HEK293 (cell line): ENCODE measurements around the gene PPARA.

Experiments used
- CTCF ChIP-seq: fragments of 450-650 bp; formaldehyde crosslinking; IDR thresholded peaks from 2 replicates; pipeline ENCODE4 v1.5.1; 2016; ENCODE audit warnings: missing biosample characterization, missing genetic modification characterization
- MYNN ChIP-seq: fragments of 450-650 bp; formaldehyde crosslinking; IDR thresholded peaks from 2 replicates; pipeline ENCODE4 v1.5.1; 2016; ENCODE audit warnings: missing biosample characterization, missing genetic modification characterization, borderline replicate concordance
- ZBTB1 ChIP-seq: fragments of 450-650 bp; formaldehyde crosslinking; IDR thresholded peaks from 2 replicates; pipeline ENCODE4 v1.5.1; 2016; ENCODE audit warnings: missing biosample characterization, missing genetic modification characterization
- ZNF114 ChIP-seq: fragments of 450-650 bp; formaldehyde crosslinking; IDR thresholded peaks from 2 replicates; pipeline ENCODE4 v1.5.0; 2017; ENCODE audit warnings: missing biosample characterization, missing genetic modification characterization
- ZNF549 ChIP-seq: fragments of 450-650 bp; IDR thresholded peaks from 2 replicates; pipeline ENCODE4 v1.5.1; 2018; ENCODE audit warnings: missing biosample characterization, missing genetic modification characterization, mild to moderate bottlenecking, inconsistent platforms, moderate library complexity
- ZNF792 ChIP-seq: fragments of 450-650 bp; formaldehyde crosslinking; IDR thresholded peaks from 2 replicates; pipeline ENCODE4 v1.5.1; 2016; ENCODE audit warnings: missing biosample characterization, missing genetic modification characterization
- ZNF837 ChIP-seq: fragments of 450-650 bp; formaldehyde crosslinking; IDR thresholded peaks from 2 replicates; pipeline ENCODE4 v1.5.1; 2016; ENCODE audit warnings: missing biosample characterization, missing genetic modification characterization
- ZSCAN18 ChIP-seq: fragments of 450-650 bp; formaldehyde crosslinking; IDR thresholded peaks from 2 replicates; pipeline ENCODE4 v1.5.1; 2016; ENCODE audit warnings: missing biosample characterization, missing genetic modification characterization
- TF ChIP-seq, protein P1 (sequence below): fragments of 450-650 bp; formaldehyde crosslinking; IDR thresholded peaks from 2 replicates; pipeline ENCODE4 v1.5.1; 2016; ENCODE audit warnings: missing biosample characterization, missing genetic modification characterization

DNA sequence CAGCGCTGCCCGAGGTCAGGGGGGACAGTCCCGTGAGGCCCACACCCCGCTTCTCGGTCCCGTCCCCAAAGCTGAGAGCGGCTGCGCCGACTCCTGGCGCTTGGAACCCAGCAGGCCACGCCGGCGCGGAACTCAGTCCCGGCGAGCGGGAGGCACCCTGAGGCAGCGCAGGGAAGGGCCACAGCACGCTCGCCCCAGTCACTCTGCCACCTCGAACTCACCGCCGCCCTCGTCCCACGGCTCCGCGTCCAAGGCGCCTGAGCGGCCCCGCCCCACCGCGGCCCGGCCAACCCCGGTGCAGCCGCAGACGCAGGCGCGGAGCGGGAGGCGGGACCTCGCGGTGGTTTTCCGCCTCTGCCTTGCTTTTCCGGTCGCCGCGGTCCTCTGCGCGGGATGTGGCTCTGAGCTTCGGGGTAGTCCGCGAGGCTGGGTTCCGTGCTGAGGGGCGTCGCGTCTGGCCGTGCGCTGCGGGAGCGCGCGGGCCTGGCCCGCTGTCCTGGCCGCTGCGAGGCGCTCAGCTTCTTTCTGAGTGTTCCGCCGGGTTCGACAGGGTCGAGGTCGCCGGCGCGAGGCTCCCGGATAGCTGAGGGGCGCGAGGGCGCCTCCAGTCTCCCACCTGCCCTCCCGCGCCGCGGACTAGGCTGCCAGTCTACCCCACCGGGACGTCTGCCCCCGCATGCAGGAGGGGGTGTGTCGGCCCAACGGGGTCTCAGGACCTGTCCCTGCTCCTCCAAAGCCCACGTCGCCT is 99.9 kb downstream of the PPARA start, which contains the start of gene CDPF1:
- TF ChIP-seq, protein P1, sequence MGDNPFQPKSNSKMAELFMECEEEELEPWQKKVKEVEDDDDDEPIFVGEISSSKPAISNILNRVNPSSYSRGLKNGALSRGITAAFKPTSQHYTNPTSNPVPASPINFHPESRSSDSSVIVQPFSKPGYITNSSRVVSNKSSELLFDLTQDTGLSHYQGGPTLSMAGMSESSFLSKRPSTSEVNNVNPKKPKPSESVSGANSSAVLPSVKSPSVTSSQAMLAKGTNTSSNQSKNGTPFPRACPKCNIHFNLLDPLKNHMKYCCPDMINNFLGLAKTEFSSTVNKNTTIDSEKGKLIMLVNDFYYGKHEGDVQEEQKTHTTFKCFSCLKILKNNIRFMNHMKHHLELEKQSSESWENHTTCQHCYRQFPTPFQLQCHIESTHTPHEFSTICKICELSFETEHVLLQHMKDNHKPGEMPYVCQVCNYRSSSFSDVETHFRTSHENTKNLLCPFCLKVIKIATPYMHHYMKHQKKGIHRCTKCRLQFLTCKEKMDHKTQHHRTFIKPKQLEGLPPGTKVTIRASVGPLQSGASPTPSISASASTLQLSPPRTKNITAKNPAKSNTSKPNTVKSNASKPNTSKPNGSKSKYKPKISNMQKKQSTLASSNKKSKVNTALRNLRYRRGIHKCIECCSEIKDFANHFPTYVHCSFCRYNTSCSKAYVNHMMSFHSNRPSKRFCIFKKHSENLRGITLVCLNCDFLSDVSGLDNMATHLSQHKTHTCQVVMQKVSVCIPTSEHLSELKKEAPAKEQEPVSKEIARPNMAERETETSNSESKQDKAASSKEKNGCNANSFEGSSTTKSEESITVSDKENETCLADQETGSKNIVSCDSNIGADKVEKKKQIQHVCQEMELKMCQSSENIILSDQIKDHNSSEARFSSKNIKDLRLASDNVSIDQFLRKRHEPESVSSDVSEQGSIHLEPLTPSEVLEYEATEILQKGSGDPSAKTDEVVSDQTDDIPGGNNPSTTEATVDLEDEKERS (tag by site-specific recombination) = no peak
- TF ChIP-seq CTCF (peak; percentile 77), ZSCAN18 (no peak), ZBTB1 (tag by site-specific recombination) (no peak), ZNF792 (peak; percentile 79; the same call in 1 of the 2 replicates), ZNF114 (no peak), MYNN (tag by site-specific recombination) (no peak), ZNF837 (tag by site-specific recombination) (no peak), ZNF549 (tag by site-specific recombination) (no peak)
